HepG2 (cell line): ENCODE results near the gene ACSL6. TPM values are rescaled to one million over a fixed set of nuclear protein-coding genes. Genes with fewer than 3 reads are reported as not detected.

Experiments used
- CBX2 ChIP-seq, 2 experiments: fragments of 200-600 bp in 1 of 2; sonication (generic); formaldehyde crosslinking in 1 of 2; IDR thresholded peaks; 2 replicates each; pipeline versions ENCODE4 v1.7.0 to v1.8.1; 2018 to 2022; ENCODE audit warnings: low read depth in 2 of 2, low read length in 1 of 2, mild to moderate bottlenecking in 1 of 2, missing genetic modification reagents in 1 of 2
- GABPB1 ChIP-seq: IDR thresholded peaks from 2 replicates; pipeline ENCODE4 v1.6.1; 2016; ENCODE audit warnings: mild to moderate bottlenecking, missing genetic modification reagents, moderate library complexity, missing compliant biosample characterization
- HOXA5 ChIP-seq: sonication (generic); formaldehyde crosslinking; IDR thresholded peaks from 2 replicates; pipeline ENCODE4 v1.4.0; 2020; ENCODE audit warnings: missing genetic modification reagents
- KLF6 ChIP-seq: IDR thresholded peaks from 2 replicates; pipeline ENCODE4 v1.8.0; 2016; ENCODE audit warnings: missing biosample characterization, missing genetic modification reagents
- NFKB2 ChIP-seq: sonication (generic); formaldehyde crosslinking; IDR thresholded peaks from 2 replicates; pipeline ENCODE4 v1.4.0; 2020; ENCODE audit warnings: missing genetic modification reagents, borderline replicate concordance
- POGZ ChIP-seq: sonication (generic); formaldehyde crosslinking; IDR thresholded peaks from 2 replicates; pipeline ENCODE4 v1.4.0; 2020; ENCODE audit warnings: mild to moderate bottlenecking, missing genetic modification reagents
- STAG1 ChIP-seq: sonication (generic); formaldehyde crosslinking; IDR thresholded peaks from 2 replicates; pipeline ENCODE4 v1.4.0; 2020; ENCODE audit warnings: missing genetic modification reagents
- ZNF543 ChIP-seq: sonication (generic); formaldehyde crosslinking; IDR thresholded peaks from 2 replicates; pipeline ENCODE4 v1.4.0; 2020; ENCODE audit warnings: mild to moderate bottlenecking, missing genetic modification reagents
- ZSCAN21 ChIP-seq: sonication (generic); formaldehyde crosslinking; IDR thresholded peaks from 2 replicates; pipeline ENCODE4 v1.8.0; 2022; ENCODE audit warnings: mild to moderate bottlenecking, missing genetic modification reagents, moderate library complexity, borderline replicate concordance
- polyA plus RNA-seq, 8 experiments: library from polyadenylated mRNA; depleted of rRNA in 3 of 8; stranded (reverse) in 7 of 8; unstranded in 1 of 8; fragments of >200 nt; fragmentation: Illumina TruSeq in 4 of 8; extraction: Trizol in 4 of 8; gene quantifications; 2 replicates each; pipeline versions ENCODE4 v1.2.1 to v1.2.3, GENCODE V29; 2011 to 2016; ENCODE audit warnings: low read depth in 4 of 8, missing spikeins in 1 of 8, mixed read lengths in 1 of 8; ENCODE audit not compliant: insufficient read depth in 1 of 8
- total RNA-seq, 5 experiments: library from RNA; depleted of rRNA; stranded (reverse); fragments of >200 nt; fragmentation: Illumina TruSeq; extraction: Trizol; gene quantifications; 2 replicates each; pipeline ENCODE4 v1.2.3, GENCODE V29; 2016; ENCODE audit warnings: low read depth in 1 of 5
- TF ChIP-seq, protein P1 (sequence below): sonication (generic); formaldehyde crosslinking; IDR thresholded peaks from 2 replicates; pipeline ENCODE4 v1.5.1; 2020; ENCODE audit warnings: mild to moderate bottlenecking, missing genetic modification reagents, moderate library complexity
- TF ChIP-seq, protein P2 (sequence below): sonication (generic); formaldehyde crosslinking; IDR thresholded peaks from 2 replicates; pipeline ENCODE4 v1.4.0; 2020; ENCODE audit warnings: missing genetic modification reagents
- TF ChIP-seq, protein P3 (sequence below): sonication (generic); formaldehyde crosslinking; IDR thresholded peaks from 2 replicates; pipeline ENCODE4 v1.4.0; 2020; ENCODE audit warnings: low read depth, mild to moderate bottlenecking, missing genetic modification reagents
- TF ChIP-seq, protein P4 (sequence below): sonication (generic); formaldehyde crosslinking; IDR thresholded peaks from 2 replicates; pipeline ENCODE4 v1.9.0; 2022; ENCODE audit warnings: missing genetic modification reagents, mild to moderate bottlenecking, borderline replicate concordance

The ACSL6 gene
- total and polyA plus RNA-seq, 2 of the 13 experiments (the other 11 are each of a cell fraction or from before 2014, with no cell fraction given) = 3.7 to 3.8 TPM

DNA sequence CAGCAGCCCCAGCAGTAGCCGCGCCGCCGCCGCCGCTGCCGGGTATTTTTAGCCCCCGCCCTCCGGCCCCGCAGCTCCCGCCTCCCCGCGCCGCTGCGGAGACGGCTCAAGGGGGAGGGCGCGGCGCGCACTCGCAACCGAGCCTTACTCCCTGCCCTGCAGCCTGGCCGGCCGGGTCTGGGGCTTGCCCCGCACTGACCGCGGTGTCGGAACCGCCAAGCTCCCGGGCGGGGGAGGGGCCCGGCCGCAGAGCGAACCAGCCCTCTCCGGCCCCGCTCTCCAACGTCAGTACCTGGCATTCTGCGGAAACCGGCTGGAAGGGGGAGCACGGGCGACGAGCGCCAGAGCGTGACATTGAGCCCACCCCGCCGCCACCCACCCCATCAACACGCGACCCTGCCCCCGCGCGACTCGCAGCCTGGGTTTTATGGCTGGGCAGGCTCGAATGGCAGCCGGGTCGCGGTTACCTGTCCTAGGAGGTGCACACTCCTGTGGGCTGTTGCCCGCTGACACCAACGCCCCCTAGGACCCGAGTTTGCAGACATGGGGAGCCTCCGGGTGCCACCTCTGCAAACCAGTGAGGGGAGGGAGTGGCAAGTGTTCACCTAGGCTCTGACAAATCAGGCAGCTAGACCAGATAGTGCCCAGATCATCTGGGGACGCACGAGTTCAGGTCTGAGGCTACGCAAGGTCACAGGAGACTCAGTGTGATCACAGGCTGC lies at the start of gene ACSL6 (continued):
- TF ChIP-seq, protein P1, sequence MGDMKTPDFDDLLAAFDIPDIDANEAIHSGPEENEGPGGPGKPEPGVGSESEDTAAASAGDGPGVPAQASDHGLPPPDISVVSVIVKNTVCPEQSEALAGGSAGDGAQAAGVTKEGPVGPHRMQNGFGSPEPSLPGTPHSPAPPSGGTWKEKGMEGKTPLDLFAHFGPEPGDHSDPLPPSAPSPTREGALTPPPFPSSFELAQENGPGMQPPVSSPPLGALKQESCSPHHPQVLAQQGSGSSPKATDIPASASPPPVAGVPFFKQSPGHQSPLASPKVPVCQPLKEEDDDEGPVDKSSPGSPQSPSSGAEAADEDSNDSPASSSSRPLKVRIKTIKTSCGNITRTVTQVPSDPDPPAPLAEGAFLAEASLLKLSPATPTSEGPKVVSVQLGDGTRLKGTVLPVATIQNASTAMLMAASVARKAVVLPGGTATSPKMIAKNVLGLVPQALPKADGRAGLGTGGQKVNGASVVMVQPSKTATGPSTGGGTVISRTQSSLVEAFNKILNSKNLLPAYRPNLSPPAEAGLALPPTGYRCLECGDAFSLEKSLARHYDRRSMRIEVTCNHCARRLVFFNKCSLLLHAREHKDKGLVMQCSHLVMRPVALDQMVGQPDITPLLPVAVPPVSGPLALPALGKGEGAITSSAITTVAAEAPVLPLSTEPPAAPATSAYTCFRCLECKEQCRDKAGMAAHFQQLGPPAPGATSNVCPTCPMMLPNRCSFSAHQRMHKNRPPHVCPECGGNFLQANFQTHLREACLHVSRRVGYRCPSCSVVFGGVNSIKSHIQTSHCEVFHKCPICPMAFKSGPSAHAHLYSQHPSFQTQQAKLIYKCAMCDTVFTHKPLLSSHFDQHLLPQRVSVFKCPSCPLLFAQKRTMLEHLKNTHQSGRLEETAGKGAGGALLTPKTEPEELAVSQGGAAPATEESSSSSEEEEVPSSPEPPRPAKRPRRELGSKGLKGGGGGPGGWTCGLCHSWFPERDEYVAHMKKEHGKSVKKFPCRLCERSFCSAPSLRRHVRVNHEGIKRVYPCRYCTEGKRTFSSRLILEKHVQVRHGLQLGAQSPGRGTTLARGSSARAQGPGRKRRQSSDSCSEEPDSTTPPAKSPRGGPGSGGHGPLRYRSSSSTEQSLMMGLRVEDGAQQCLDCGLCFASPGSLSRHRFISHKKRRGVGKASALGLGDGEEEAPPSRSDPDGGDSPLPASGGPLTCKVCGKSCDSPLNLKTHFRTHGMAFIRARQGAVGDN (CRISPR knock-in tag) = peak; percentile 35; the same call in 1 of the 2 replicates
- TF ChIP-seq, protein P2, sequence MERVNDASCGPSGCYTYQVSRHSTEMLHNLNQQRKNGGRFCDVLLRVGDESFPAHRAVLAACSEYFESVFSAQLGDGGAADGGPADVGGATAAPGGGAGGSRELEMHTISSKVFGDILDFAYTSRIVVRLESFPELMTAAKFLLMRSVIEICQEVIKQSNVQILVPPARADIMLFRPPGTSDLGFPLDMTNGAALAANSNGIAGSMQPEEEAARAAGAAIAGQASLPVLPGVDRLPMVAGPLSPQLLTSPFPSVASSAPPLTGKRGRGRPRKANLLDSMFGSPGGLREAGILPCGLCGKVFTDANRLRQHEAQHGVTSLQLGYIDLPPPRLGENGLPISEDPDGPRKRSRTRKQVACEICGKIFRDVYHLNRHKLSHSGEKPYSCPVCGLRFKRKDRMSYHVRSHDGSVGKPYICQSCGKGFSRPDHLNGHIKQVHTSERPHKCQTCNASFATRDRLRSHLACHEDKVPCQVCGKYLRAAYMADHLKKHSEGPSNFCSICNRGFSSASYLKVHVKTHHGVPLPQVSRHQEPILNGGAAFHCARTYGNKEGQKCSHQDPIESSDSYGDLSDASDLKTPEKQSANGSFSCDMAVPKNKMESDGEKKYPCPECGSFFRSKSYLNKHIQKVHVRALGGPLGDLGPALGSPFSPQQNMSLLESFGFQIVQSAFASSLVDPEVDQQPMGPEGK (CRISPR knock-in tag) = peak; percentile 26
- 0 out of 2 replicates have a peak, but pooled peaks have one; percentile 18 for TF ChIP-seq POGZ (CRISPR knock-in tag)
- TF ChIP-seq, protein P3, sequence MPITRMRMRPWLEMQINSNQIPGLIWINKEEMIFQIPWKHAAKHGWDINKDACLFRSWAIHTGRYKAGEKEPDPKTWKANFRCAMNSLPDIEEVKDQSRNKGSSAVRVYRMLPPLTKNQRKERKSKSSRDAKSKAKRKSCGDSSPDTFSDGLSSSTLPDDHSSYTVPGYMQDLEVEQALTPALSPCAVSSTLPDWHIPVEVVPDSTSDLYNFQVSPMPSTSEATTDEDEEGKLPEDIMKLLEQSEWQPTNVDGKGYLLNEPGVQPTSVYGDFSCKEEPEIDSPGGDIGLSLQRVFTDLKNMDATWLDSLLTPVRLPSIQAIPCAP (CRISPR knock-in tag) = no peak
- TF ChIP-seq ZSCAN21 (CRISPR knock-in tag) = peak; percentile 27; the same call in 1 of the 2 replicates
- 0 out of 2 replicates have a peak, but pooled peaks have one; percentile 9 for TF ChIP-seq STAG1 (CRISPR knock-in tag)
- no peak for TF ChIP-seq KLF6
- TF ChIP-seq HOXA5 (CRISPR knock-in tag) = no peak
- TF ChIP-seq ZNF543 (CRISPR knock-in tag) = 0 out of 2 replicates have a peak, but pooled peaks have one; percentile 4
- TF ChIP-seq GABPB1 (CRISPR knock-in tag) = peak; percentile 18; the same call in 1 of the 2 replicates
- TF ChIP-seq NFKB2 (CRISPR knock-in tag) = no peak
- TF ChIP-seq, protein P4, sequence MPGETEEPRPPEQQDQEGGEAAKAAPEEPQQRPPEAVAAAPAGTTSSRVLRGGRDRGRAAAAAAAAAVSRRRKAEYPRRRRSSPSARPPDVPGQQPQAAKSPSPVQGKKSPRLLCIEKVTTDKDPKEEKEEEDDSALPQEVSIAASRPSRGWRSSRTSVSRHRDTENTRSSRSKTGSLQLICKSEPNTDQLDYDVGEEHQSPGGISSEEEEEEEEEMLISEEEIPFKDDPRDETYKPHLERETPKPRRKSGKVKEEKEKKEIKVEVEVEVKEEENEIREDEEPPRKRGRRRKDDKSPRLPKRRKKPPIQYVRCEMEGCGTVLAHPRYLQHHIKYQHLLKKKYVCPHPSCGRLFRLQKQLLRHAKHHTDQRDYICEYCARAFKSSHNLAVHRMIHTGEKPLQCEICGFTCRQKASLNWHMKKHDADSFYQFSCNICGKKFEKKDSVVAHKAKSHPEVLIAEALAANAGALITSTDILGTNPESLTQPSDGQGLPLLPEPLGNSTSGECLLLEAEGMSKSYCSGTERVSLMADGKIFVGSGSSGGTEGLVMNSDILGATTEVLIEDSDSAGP = peak; percentile 22; the same call in 1 of the 2 replicates
- no peak for TF ChIP-seq CBX2 (IDR thresholded peaks at IDR 0.05; ENCODE audit: low read depth, low read length)
- TF ChIP-seq CBX2 (CRISPR knock-in tag; IDR thresholded peaks at IDR 0.05; ENCODE audit: low read depth) = no peak
